ENCODE results near the gene NFASC. TPM values are rescaled to one million over a fixed set of nuclear protein-coding genes. Genes with fewer than 3 reads are reported as not detected.

Gene NFASC
- total RNA-seq, 2 experiments from 2014 or later, result 0.06 to 0.37 TPM

- Mint-ChIP-seq H3K4me1 (peaks cover 1% of the 10 kb centered on the region), H3K9me3 (no peaks in the 10 kb centered on the region), H3K27ac (no peak overlapping the region), H3K4me3 (no peak overlapping the region), H3K36me3 (no peaks in the 10 kb centered on the region), H3K27me3 (no peaks in the 10 kb centered on the region)
- DNase-seq, result no peak
Observed at GRCh38 chr1:204871405-204872037, 859 bp downstream of the NFASC start.

- Mint-ChIP-seq H3K36me3 (no peaks in the 10 kb centered on the region), H3K4me3 (no peak overlapping the region), H3K27ac (no peak overlapping the region), H3K27me3 (no peaks in the 10 kb centered on the region), H3K9me3 (no peaks in the 10 kb centered on the region), H3K4me1 (peaks cover 1% of the 10 kb centered on the region)
- no peak for DNase-seq
Observed at GRCh38 chr1:204872262-204872881, 1.7 kb downstream of the NFASC start.

GRCh38 chr1:204873176-204873575 is 2.5 kb downstream of the NFASC start:
- peaks cover 1% of the 10 kb centered on the region for H3K4me1 Mint-ChIP-seq
- peaks cover 4% of the 10 kb centered on the region for H3K27me3 Mint-ChIP-seq
- no peak overlapping the region for H3K4me3 Mint-ChIP-seq
- no peaks in the 10 kb centered on the region for H3K36me3 Mint-ChIP-seq
- no peak overlapping the region for H3K27ac Mint-ChIP-seq
- H3K9me3 Mint-ChIP-seq, result no peaks in the 10 kb centered on the region
- no peak for DNase-seq

GRCh38 chr1:204873714-204874113 is 3.1 kb downstream of the NFASC start:
- H3K27ac Mint-ChIP-seq, result no peak overlapping the region
- no peak for DNase-seq
- H3K4me3 Mint-ChIP-seq, result no peak overlapping the region
- H3K4me1 Mint-ChIP-seq, result peaks cover 1% of the 10 kb centered on the region
- H3K27me3 Mint-ChIP-seq, result peaks cover 8% of the 10 kb centered on the region
- H3K9me3 Mint-ChIP-seq, result no peaks in the 10 kb centered on the region
- no peaks in the 10 kb centered on the region for H3K36me3 Mint-ChIP-seq

- H3K9me3 Mint-ChIP-seq, result no peaks in the 10 kb centered on the region
- H3K4me3 Mint-ChIP-seq, result no peak overlapping the region
- no peak overlapping the region for H3K27ac Mint-ChIP-seq
- peaks cover 9% of the 10 kb centered on the region for H3K27me3 Mint-ChIP-seq
- no peak for DNase-seq
- no peaks in the 10 kb centered on the region for H3K36me3 Mint-ChIP-seq
- peaks cover 1% of the 10 kb centered on the region for H3K4me1 Mint-ChIP-seq
Observed at GRCh38 chr1:204874274-204874673, 3.6 kb downstream of the NFASC start.

GRCh38 chr1:204875255-204875654 is 4.6 kb downstream of the NFASC start:
- Mint-ChIP-seq H3K4me3 (no peak overlapping the region), H3K4me1 (peaks cover 1% of the 10 kb centered on the region), H3K36me3 (no peaks in the 10 kb centered on the region)

GRCh38 chr1:204878621-204879234 is 8.1 kb downstream of the NFASC start:
- Mint-ChIP-seq H3K4me3 (no peak overlapping the region), H3K4me1 (no peaks in the 10 kb centered on the region), H3K27me3 (peaks cover 9% of the 10 kb centered on the region), H3K36me3 (no peaks in the 10 kb centered on the region), H3K9me3 (no peaks in the 10 kb centered on the region), H3K27ac (no peak overlapping the region)
- DNase-seq, result no peak

More at GRCh38 chr1:204875255-204875654, 4.6 kb downstream of the NFASC start:
- H3K9me3 Mint-ChIP-seq, result no peaks in the 10 kb centered on the region
- peaks cover 9% of the 10 kb centered on the region for H3K27me3 Mint-ChIP-seq
- no peak for DNase-seq
- no peak overlapping the region for H3K27ac Mint-ChIP-seq

GRCh38 chr1:204879351-204879750 is 8.7 kb downstream of the NFASC start:
- no peaks in the 10 kb centered on the region for H3K4me1 Mint-ChIP-seq
- H3K27me3 Mint-ChIP-seq, result peaks cover 9% of the 10 kb centered on the region
- DNase-seq, result no peak
- H3K9me3 Mint-ChIP-seq, result no peaks in the 10 kb centered on the region
- H3K4me3 Mint-ChIP-seq, result no peak overlapping the region
- H3K36me3 Mint-ChIP-seq, result no peaks in the 10 kb centered on the region
- no peak overlapping the region for H3K27ac Mint-ChIP-seq

- no peaks in the 10 kb centered on the region for H3K4me1 Mint-ChIP-seq
Observed at GRCh38 chr1:204880906-204881305, 10.2 kb downstream of the NFASC start.

GRCh38 chr1:204882479-204882878 is 11.8 kb downstream of the NFASC start:
- peaks cover 13% of the 10 kb centered on the region for H3K27me3 Mint-ChIP-seq
- H3K4me3 Mint-ChIP-seq, result no peak overlapping the region
- DNase-seq, result no peak
- no peaks in the 10 kb centered on the region for H3K4me1 Mint-ChIP-seq
- no peak overlapping the region for H3K27ac Mint-ChIP-seq
- H3K9me3 Mint-ChIP-seq, result no peaks in the 10 kb centered on the region
- no peaks in the 10 kb centered on the region for H3K36me3 Mint-ChIP-seq

More at GRCh38 chr1:204880906-204881305, 10.2 kb downstream of the NFASC start:
- Mint-ChIP-seq H3K27me3 (peaks cover 9% of the 10 kb centered on the region), H3K9me3 (no peaks in the 10 kb centered on the region), H3K4me3 (no peak overlapping the region), H3K27ac (no peak overlapping the region), H3K36me3 (no peaks in the 10 kb centered on the region)
- no peak for DNase-seq

GRCh38 chr1:204883405-204883804 is 12.7 kb downstream of the NFASC start:
- no peaks in the 10 kb centered on the region for H3K4me1 Mint-ChIP-seq
- H3K27ac Mint-ChIP-seq, result no peak overlapping the region
- H3K27me3 Mint-ChIP-seq, result peaks cover 12% of the 10 kb centered on the region
- H3K9me3 Mint-ChIP-seq, result no peaks in the 10 kb centered on the region
- DNase-seq, result no peak
- H3K4me3 Mint-ChIP-seq, result no peak overlapping the region
- H3K36me3 Mint-ChIP-seq, result no peaks in the 10 kb centered on the region

GRCh38 chr1:204885288-204885711 is 14.6 kb downstream of the NFASC start:
- Mint-ChIP-seq H3K36me3 (no peaks in the 10 kb centered on the region), H3K27ac (no peak overlapping the region), H3K4me3 (no peak overlapping the region), H3K9me3 (no peaks in the 10 kb centered on the region), H3K27me3 (peaks cover 8% of the 10 kb centered on the region), H3K4me1 (no peaks in the 10 kb centered on the region)
- DNase-seq, result no peak

GRCh38 chr1:204885790-204886189 is 15.1 kb downstream of the NFASC start:
- H3K36me3 Mint-ChIP-seq, result no peaks in the 10 kb centered on the region
- no peak overlapping the region for H3K27ac Mint-ChIP-seq

GRCh38 chr1:204887846-204888245 is 17.2 kb downstream of the NFASC start:
- Mint-ChIP-seq H3K27ac (no peak overlapping the region), H3K9me3 (no peaks in the 10 kb centered on the region), H3K36me3 (no peaks in the 10 kb centered on the region), H3K4me1 (no peaks in the 10 kb centered on the region), H3K27me3 (peaks cover 15% of the 10 kb centered on the region), H3K4me3 (no peak overlapping the region)
- DNase-seq, result no peak

More at GRCh38 chr1:204885790-204886189, 15.1 kb downstream of the NFASC start:
- Mint-ChIP-seq H3K4me3 (no peak overlapping the region), H3K9me3 (no peaks in the 10 kb centered on the region), H3K4me1 (no peaks in the 10 kb centered on the region), H3K27me3 (peaks cover 8% of the 10 kb centered on the region)
- no peak for DNase-seq

GRCh38 chr1:204888294-204888693 is 17.6 kb downstream of the NFASC start:
- H3K27ac Mint-ChIP-seq, result no peak overlapping the region
- no peak overlapping the region for H3K4me3 Mint-ChIP-seq
- no peaks in the 10 kb centered on the region for H3K36me3 Mint-ChIP-seq
- H3K27me3 Mint-ChIP-seq, result peaks cover 19% of the 10 kb centered on the region
- H3K9me3 Mint-ChIP-seq, result no peaks in the 10 kb centered on the region
- DNase-seq, result no peak
- no peaks in the 10 kb centered on the region for H3K4me1 Mint-ChIP-seq
